ENCODE data around the gene IGF1.

IGF1 gene

DNA sequence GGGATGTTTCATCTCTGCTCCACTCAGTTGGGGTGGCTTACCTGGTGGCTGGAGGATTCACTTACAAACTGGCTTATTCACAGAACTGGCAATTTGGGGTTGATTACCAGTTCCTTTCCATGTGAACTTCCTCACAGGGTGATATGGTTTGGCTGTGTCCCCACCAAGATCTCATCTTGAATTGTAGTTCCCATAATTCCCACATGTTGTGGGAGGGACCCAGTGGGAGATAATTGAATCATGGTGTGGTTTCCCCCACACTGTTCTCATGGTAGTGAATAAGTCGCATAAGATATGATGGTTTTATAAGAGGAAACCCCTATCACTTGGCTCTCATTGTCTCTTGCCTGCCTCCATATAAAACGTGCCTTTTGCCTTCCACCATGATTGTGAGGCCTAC, 26.9 kb upstream of the IGF1 start:
- no peaks in the 10 kb centered on the region for H3K4me1 ChIP-seq
- intact Hi-C loops (cut with DNase I; ENCODE audit: low total_unique reads), result no loop called here
- H3K27ac ChIP-seq, result no peak overlapping the region
- peaks cover 0 to 9% (median 4%) of the 10 kb centered on the region in 3 donors for H3K9me3 ChIP-seq
- DNase-seq, result no peak
- TF ChIP-seq, protein P1, sequence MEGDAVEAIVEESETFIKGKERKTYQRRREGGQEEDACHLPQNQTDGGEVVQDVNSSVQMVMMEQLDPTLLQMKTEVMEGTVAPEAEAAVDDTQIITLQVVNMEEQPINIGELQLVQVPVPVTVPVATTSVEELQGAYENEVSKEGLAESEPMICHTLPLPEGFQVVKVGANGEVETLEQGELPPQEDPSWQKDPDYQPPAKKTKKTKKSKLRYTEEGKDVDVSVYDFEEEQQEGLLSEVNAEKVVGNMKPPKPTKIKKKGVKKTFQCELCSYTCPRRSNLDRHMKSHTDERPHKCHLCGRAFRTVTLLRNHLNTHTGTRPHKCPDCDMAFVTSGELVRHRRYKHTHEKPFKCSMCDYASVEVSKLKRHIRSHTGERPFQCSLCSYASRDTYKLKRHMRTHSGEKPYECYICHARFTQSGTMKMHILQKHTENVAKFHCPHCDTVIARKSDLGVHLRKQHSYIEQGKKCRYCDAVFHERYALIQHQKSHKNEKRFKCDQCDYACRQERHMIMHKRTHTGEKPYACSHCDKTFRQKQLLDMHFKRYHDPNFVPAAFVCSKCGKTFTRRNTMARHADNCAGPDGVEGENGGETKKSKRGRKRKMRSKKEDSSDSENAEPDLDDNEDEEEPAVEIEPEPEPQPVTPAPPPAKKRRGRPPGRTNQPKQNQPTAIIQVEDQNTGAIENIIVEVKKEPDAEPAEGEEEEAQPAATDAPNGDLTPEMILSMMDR (IDR thresholded peaks at IDR 0.05), result no peak
- no peak overlapping the region for H3K4me3 ChIP-seq
- H3K27me3 ChIP-seq, result no peaks in the 10 kb centered on the region
- H3K36me3 ChIP-seq, result no peaks in the 10 kb centered on the region

DNA sequence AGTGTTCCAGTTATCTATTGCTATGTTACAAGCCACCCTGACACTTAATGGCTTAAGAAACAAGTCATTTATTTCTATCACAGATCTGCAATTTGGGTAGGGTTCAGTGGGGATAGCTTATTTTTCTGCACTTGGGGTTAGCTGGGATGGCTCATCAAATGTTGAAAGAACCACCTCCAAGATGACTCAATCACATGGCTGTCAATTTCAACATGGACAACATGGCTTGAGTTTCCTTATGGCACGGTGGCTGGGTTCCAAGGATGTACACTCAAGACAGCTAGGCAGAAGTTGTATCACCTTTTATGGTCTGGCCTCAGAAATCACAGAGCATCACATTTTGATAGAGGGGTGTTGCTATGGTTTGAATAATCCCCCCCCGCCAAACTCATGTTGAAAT, 24.5 kb upstream of the IGF1 start:
- Histone ChIP-seq H3K4me3 (no peak overlapping the region), H3K36me3 (no peaks in the 10 kb centered on the region), H3K27ac (no peak overlapping the region), H3K27me3 (no peaks in the 10 kb centered on the region), H3K9me3 (peaks cover 0 to 9% (median 4%) of the 10 kb centered on the region in 3 donors), H3K4me1 (no peaks in the 10 kb centered on the region)
- no peak for DNase-seq
- TF ChIP-seq, protein P1 (IDR thresholded peaks at IDR 0.05), result no peak
- intact Hi-C loops (cut with DNase I; ENCODE audit: low total_unique reads), result no loop called here

GRCh38 chr12:102504280-102504679, 23.9 kb upstream of the IGF1 start:
- intact Hi-C loops (cut with DNase I; ENCODE audit: low total_unique reads), result no loop called here
- Histone ChIP-seq H3K36me3 (no peaks in the 10 kb centered on the region), H3K27me3 (no peaks in the 10 kb centered on the region), H3K4me3 (no peak overlapping the region), H3K4me1 (no peaks in the 10 kb centered on the region), H3K9me3 (peaks cover 0 to 9% (median 4%) of the 10 kb centered on the region in 3 donors), H3K27ac (no peak overlapping the region)
- DNase-seq, result peak in 1 of 2 donors; percentile 32
- TF ChIP-seq, protein P1 (IDR thresholded peaks at IDR 0.05), result no peak

DNA sequence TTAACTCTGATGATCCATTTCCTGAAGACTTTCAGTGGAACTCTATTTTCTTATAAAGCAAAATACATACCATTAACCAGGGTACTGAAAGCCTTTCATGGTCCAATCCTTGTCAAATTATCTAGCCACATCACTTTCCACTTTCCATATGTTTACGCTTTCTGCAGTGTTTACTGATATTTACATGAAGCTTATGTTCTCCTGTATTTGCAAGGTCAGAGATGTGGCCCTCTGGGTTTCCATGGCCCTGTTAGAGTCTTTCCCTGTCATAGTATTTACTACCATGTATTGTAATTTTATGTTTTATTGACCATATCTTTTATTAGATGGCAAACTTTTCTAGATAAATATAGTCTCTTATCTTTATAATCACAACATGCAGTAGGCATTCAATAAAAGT, 23.5 kb upstream of the IGF1 start:
- Histone ChIP-seq H3K4me1 (no peaks in the 10 kb centered on the region), H3K27ac (no peak overlapping the region), H3K36me3 (no peaks in the 10 kb centered on the region), H3K27me3 (no peaks in the 10 kb centered on the region), H3K4me3 (no peak overlapping the region), H3K9me3 (peaks cover 0 to 9% (median 4%) of the 10 kb centered on the region in 3 donors)
- intact Hi-C loops (cut with DNase I; ENCODE audit: low total_unique reads), result no loop called here
- TF ChIP-seq, protein P1 (IDR thresholded peaks at IDR 0.05), result no peak
- no peak for DNase-seq

- intact Hi-C loops (cut with DNase I; ENCODE audit: low total_unique reads), result no loop called here
- no peaks in the 10 kb centered on the region for H3K36me3 ChIP-seq
- no peaks in the 10 kb centered on the region for H3K27me3 ChIP-seq
- H3K4me3 ChIP-seq, result no peak overlapping the region
- no peaks in the 10 kb centered on the region for H3K4me1 ChIP-seq
- no peak for DNase-seq
- H3K9me3 ChIP-seq, result peaks cover 0 to 9% (median 4%) of the 10 kb centered on the region in 3 donors
- TF ChIP-seq, protein P1 (IDR thresholded peaks at IDR 0.05), result no peak
- H3K27ac ChIP-seq, result no peak overlapping the region
Measured at GRCh38 chr12:102503056-102503681, 22.8 kb upstream of the IGF1 start.

- Histone ChIP-seq H3K4me3 (no peak overlapping the region), H3K27ac (no peak overlapping the region)
- intact Hi-C loops (cut with DNase I; ENCODE audit: low total_unique reads), result no loop called here
Measured at GRCh38 chr12:102501773-102502172, 21.4 kb upstream of the IGF1 start.

More at GRCh38 chr12:102501773-102502172, 21.4 kb upstream of the IGF1 start:
- H3K27me3 ChIP-seq, result no peaks in the 10 kb centered on the region
- TF ChIP-seq, protein P1 (IDR thresholded peaks at IDR 0.05), result no peak
- no peaks in the 10 kb centered on the region for H3K4me1 ChIP-seq
- H3K36me3 ChIP-seq, result no peaks in the 10 kb centered on the region
- no peak for DNase-seq
- peaks cover 0 to 6% (median 4%) of the 10 kb centered on the region in 3 donors for H3K9me3 ChIP-seq

All from tibial artery (tissue), 4 donors.